Measurements from ENCODE around the gene KRTAP10-2.

GRCh38 chr21:44592446-44593311, 41.4 kb upstream of the KRTAP10-2 start, which contains the start of gene KRTAP10-6:
- TF ChIP-seq, protein P1, sequence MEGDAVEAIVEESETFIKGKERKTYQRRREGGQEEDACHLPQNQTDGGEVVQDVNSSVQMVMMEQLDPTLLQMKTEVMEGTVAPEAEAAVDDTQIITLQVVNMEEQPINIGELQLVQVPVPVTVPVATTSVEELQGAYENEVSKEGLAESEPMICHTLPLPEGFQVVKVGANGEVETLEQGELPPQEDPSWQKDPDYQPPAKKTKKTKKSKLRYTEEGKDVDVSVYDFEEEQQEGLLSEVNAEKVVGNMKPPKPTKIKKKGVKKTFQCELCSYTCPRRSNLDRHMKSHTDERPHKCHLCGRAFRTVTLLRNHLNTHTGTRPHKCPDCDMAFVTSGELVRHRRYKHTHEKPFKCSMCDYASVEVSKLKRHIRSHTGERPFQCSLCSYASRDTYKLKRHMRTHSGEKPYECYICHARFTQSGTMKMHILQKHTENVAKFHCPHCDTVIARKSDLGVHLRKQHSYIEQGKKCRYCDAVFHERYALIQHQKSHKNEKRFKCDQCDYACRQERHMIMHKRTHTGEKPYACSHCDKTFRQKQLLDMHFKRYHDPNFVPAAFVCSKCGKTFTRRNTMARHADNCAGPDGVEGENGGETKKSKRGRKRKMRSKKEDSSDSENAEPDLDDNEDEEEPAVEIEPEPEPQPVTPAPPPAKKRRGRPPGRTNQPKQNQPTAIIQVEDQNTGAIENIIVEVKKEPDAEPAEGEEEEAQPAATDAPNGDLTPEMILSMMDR (optimal IDR thresholded peaks at IDR 0.05 in 1 of 3, IDR thresholded peaks at IDR 0.05 in 1 of 3, conservative IDR thresholded peaks at IDR 0.05 in 1 of 3; ENCODE audit: extremely low read depth in 1 of 3, insufficient read depth in 2 of 3, low read length in 3 of 3) = no peak
- TF ChIP-seq EZH2 (IDR thresholded peaks at IDR 0.05; ENCODE audit: low read length) = no peak
